ENCODE data around the gene SLC9B2. TPM values are rescaled to one million over a fixed set of nuclear protein-coding genes. Genes with fewer than 3 reads are reported as not detected.

The SLC9B2 gene
- total and polyA plus RNA-seq, 2 donors from 2014 or later, result 0.80 to 6.0 TPM

DNA sequence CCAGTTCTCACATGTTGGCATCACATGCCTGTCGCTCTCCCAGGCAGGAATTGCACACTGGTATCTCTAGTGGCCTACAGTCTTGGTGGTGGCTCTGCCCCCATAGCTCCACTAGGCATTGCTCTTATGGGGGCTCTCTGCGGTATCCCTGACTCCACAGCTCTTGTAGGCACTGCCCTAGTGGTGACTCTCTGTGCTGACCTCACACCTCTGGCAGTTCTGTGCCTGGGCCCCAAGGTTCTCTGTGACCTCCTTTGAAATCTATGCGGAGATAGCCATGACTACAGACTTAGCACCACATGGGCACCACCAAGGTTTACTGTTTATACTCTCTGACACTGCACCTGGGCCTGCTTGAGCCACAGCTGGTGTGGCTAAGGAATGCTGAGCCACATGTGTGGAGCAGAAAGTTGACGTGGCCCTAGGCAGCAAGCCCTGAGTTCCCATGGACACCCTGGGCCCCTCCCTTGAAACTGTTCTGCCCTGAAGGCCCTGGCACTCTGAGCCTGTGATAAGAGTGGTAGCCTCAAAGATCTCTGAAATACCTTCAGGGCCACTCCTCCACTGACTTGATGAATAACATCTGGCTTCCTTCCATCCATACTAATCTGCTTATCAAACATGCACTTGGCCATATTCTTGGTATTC lies 65.1 kb downstream of the SLC9B2 start:
- TF ChIP-seq, protein P1, sequence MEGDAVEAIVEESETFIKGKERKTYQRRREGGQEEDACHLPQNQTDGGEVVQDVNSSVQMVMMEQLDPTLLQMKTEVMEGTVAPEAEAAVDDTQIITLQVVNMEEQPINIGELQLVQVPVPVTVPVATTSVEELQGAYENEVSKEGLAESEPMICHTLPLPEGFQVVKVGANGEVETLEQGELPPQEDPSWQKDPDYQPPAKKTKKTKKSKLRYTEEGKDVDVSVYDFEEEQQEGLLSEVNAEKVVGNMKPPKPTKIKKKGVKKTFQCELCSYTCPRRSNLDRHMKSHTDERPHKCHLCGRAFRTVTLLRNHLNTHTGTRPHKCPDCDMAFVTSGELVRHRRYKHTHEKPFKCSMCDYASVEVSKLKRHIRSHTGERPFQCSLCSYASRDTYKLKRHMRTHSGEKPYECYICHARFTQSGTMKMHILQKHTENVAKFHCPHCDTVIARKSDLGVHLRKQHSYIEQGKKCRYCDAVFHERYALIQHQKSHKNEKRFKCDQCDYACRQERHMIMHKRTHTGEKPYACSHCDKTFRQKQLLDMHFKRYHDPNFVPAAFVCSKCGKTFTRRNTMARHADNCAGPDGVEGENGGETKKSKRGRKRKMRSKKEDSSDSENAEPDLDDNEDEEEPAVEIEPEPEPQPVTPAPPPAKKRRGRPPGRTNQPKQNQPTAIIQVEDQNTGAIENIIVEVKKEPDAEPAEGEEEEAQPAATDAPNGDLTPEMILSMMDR (IDR thresholded peaks at IDR 0.05; ENCODE audit: borderline replicate concordance, extremely low read depth, insufficient read depth), result no peak
- DNase-seq (peak; percentile 10 to 57 (median 38)), FAIRE-seq (no peak)
- H3K27ac ChIP-seq (ENCODE audit: low read depth in 2 of 2, low read length in 2 of 2), result peak overlapping the region; percentile 78 to 92
- intact Hi-C loops (cut with DNase I), result loop anchor here (10.0 kb wide), 1 partner anchor 567 kb away; no protein-coding TSS in a partner anchor
- H3K27me3 ChIP-seq (ENCODE audit: control insufficient read depth, insufficient read depth, low read length), result no peaks in the 10 kb centered on the region
- no peaks in the 10 kb centered on the region for H3K36me3 ChIP-seq (ENCODE audit: control insufficient read depth in 2 of 3, insufficient read depth in 3 of 3, low read length in 3 of 3)
- H3K9me3 ChIP-seq (ENCODE audit: control insufficient read depth in 2 of 3, insufficient read depth in 1 of 3, low read length in 3 of 3), result no peaks in the 10 kb centered on the region
- H3K4me3 ChIP-seq (ENCODE audit: low read length in 3 of 3), result no peak overlapping the region
- H3K9ac ChIP-seq (ENCODE audit: low read length in 3 of 3), result peak overlapping the region in 1 of 3 donors; percentile 61
- H3K4me1 ChIP-seq (ENCODE audit: control insufficient read depth in 2 of 3, insufficient read depth in 2 of 3, low read depth in 1 of 3, low read length in 3 of 3), result peaks cover 2 to 21% (median 8%) of the 10 kb centered on the region in 3 donors

DNA sequence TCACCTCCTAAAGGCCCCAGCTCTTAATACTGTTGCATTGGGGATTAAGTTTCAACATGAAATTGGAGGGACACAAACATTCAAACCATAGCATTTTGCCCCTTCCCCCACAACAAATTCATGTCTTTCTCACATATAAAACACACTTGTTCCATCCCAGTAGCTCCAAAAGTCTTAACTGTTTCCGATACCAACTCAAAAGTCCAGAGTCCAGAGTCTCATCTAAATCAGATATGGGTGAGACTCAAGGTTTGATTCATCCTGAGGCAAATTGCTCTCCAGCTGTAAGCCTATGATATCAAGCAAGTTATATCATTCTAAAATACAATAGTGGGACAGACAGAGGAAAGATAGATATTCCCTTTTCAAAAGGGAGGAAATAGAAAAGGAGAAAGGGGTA lies 65.8 kb downstream of the SLC9B2 start:
- intact Hi-C loops (cut with DNase I), result loop anchor here (10.0 kb wide), 1 partner anchor 566 kb away; no protein-coding TSS in a partner anchor
- H3K4me3 ChIP-seq (ENCODE audit: low read length in 3 of 3), result no peak overlapping the region
- H3K36me3 ChIP-seq (ENCODE audit: control insufficient read depth in 2 of 3, insufficient read depth in 3 of 3, low read length in 3 of 3), result no peaks in the 10 kb centered on the region
- peak overlapping the region in 1 of 2 donors; percentile 92 for H3K27ac ChIP-seq (ENCODE audit: low read depth in 2 of 2, low read length in 2 of 2)
- H3K9ac ChIP-seq (ENCODE audit: low read length in 3 of 3), result no peak overlapping the region
- FAIRE-seq (no peak), DNase-seq (no peak)
- H3K27me3 ChIP-seq (ENCODE audit: control insufficient read depth, insufficient read depth, low read length), result no peaks in the 10 kb centered on the region
- TF ChIP-seq, protein P1 (IDR thresholded peaks at IDR 0.05; ENCODE audit: borderline replicate concordance, extremely low read depth, insufficient read depth), result no peak
- H3K9me3 ChIP-seq (ENCODE audit: control insufficient read depth in 2 of 3, insufficient read depth in 1 of 3, low read length in 3 of 3), result no peaks in the 10 kb centered on the region
- peaks cover 2 to 21% (median 8%) of the 10 kb centered on the region in 3 donors for H3K4me1 ChIP-seq (ENCODE audit: control insufficient read depth in 2 of 3, insufficient read depth in 2 of 3, low read depth in 1 of 3, low read length in 3 of 3)

DNA sequence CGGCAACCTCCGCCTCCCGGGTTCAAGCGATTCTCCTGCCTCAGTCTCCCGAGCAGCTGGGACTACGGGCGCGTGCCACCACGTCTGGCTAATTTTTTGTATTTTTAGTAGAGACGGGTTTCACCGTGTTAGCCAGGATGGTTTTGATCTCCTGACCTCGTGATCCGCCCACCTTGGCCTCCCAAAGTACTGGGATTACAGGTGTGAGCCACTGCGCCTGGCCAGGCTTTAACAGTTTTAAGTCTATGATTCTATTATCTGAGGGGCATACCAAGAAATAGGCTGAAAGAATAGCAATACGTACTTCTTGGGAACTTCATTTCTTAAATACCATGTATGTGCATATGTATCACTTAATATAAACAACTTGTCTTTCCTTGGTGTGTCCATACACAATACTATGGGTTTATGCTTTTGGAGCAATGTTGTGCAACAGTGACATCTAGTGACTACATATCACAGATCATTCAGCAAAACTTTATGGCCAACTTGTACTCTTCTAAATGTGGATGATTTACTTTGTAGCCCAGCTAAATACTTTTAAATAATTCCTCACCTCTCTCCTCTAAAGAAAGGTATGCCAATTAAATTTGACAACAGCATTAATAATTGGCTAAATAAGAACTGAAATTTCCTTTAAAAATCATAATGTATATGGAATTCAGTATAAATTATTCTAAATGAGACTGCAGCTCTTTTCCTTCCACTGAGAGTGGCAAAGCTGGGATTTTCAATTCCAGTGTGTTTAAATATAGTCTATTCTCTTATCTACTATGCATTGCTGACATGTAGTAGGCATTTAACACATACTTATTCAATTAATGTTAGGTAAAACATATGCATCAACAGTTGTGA lies 67.5 kb downstream of the SLC9B2 start:
- no peaks in the 10 kb centered on the region for H3K36me3 ChIP-seq (ENCODE audit: control insufficient read depth in 2 of 3, insufficient read depth in 3 of 3, low read length in 3 of 3)
- no peak overlapping the region for H3K4me3 ChIP-seq (ENCODE audit: low read length in 3 of 3)
- TF ChIP-seq, protein P1 (IDR thresholded peaks at IDR 0.05; ENCODE audit: borderline replicate concordance, extremely low read depth, insufficient read depth), result peak; percentile 69
- intact Hi-C loops (cut with DNase I), result no loop called here
- H3K27me3 ChIP-seq (ENCODE audit: control insufficient read depth, insufficient read depth, low read length), result no peaks in the 10 kb centered on the region
- peaks cover 2 to 21% (median 8%) of the 10 kb centered on the region in 3 donors for H3K4me1 ChIP-seq (ENCODE audit: control insufficient read depth in 2 of 3, insufficient read depth in 2 of 3, low read depth in 1 of 3, low read length in 3 of 3)
- DNase-seq, result peak in 4 of 5 donors; percentile 14 to 86 (median 64)
- peak; percentile 98 for FAIRE-seq
- no peak overlapping the region for H3K27ac ChIP-seq (ENCODE audit: low read depth in 2 of 2, low read length in 2 of 2)
- no peaks in the 10 kb centered on the region for H3K9me3 ChIP-seq (ENCODE audit: control insufficient read depth in 2 of 3, insufficient read depth in 1 of 3, low read length in 3 of 3)
- H3K9ac ChIP-seq (ENCODE audit: low read length in 3 of 3), result no peak overlapping the region
